Activated CD4-positive, alpha-beta T cell treated with anti-CD3 and anti-CD28 coated beads for 4 hours (primary cell): ENCODE data around the gene EIF4E1B.
A peak's percentile ranks its signal among the peaks of the same experiment; 100 is the strongest.
"Not testable (repeated sequence)": the region's sequence is repeated elsewhere in the genome, so short reads cannot be mapped to it uniquely, and the experiment has no call there.

Source experiments
- DNase-seq, 2 donors: peaks; one replicate each; pipeline ENCODE4 v3.0.0-alpha.2; 2020

Gene EIF4E1B, protein sequence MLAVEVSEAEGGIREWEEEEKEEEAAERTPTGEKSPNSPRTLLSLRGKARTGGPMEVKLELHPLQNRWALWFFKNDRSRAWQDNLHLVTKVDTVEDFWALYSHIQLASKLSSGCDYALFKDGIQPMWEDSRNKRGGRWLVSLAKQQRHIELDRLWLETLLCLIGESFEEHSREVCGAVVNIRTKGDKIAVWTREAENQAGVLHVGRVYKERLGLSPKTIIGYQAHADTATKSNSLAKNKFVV

DNA sequence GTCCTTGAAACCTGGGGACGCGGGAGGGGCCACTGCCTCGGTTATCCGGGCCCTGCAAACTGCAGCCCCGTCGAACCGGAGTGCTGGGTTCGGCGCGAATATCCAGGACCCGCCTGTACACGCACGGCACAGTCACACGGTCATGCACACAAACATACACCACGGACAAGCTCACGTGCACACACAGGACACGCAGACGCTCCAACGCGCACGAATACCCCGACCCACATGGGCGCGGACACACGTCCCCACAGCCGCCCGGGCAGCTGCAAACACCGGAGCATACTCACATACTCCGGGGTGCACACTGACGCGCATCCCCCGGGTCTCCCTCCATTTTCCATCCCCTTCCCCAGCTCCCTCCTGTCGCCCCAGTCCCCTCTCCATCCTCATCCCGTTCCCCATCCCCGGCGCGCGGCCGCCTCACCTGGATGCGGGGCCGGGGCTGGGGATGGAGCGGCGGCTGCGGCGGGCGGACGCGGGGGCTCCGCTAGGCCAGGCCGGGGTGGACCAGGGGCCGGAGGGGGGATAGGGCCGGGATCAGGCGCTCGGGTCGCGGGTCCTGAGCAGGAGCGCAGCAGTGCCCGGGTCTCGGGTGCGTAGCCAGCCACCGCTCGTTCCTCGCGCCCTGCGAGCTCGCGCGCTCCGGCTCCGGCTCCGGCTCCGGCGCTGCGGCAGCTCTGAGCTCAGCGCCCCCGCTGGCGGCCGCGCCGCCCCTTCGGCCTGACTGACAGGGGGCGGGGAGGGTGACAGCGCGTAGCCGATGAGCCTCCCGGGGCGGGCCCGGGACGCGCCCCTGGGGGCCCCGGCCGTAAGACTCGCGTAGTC is at the start of gene EIF4E1B, which contains the start of gene SNCB:
Gene EIF4E1B, plus strand, starts transcription at position 823 of the 828 bp plus-strand sequence. CDS start 12,113 bp downstream, outside the sequence.
Gene SNCB, minus strand, starts transcription at position 682 of the 828 bp plus-strand sequence. CDS start 880 bp downstream, outside the sequence.
- peak in 1 of 2 donors; percentile 28 for DNase-seq

DNA sequence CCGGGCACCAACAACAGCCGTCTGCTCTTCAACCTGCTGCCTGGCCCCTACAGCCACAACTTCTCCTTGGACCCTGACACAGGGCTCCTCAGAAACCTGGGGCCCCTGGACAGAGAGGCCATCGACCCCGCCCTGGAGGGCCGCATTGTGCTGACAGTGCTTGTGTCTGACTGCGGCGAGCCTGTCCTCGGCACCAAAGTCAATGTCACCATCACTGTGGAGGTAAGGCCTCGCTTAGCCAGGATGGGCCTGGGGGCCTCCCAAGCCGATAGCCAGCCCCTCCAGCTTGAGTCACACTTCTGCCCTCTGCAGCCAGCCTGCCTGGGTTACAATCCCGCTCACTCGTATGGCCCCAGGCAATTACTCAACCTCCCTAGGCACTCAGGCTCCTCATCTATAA is 49.1 kb upstream of the EIF4E1B start:
- DNase-seq: no peak

DNA sequence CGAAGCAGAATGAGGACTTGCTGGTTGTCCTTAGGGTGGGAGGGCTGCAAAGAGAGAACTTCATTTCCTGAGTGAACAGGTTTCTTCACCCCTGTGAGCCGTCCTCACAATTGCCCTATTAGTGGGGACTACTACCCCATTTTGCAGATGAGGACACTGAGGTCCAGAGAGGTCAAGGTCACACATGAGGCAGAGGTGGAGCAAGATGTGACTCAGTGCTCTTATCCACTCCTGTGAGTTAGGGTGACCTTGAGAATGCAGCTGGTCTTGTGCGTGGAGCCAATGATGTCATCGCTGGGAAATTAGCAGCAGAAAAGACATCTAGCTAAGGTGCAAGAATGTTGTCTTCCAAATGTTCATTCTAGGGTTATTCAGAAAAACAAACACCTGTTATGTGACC is 47.4 kb upstream of the EIF4E1B start:
- no peak for DNase-seq

DNA sequence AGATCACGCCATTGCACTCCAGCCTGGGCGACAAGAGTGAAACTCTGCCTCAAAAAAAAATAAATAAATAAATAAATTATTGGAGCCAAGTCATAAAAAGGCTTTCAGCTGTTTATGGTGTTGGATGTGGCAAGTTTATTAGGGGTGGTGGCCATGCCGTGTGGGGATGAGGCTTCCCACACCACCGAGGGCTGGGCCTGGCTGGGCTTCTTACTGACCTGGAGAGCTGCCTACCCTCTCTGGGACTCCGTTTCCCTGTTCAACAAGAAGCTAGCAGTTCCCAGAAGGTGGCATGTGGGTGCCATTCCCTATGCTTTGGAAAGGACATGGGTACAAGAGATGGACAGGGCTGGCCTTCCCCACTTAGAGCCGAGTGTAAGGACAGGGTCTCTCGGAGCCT is 43.1 kb upstream of the EIF4E1B start:
- no peak for DNase-seq

DNA sequence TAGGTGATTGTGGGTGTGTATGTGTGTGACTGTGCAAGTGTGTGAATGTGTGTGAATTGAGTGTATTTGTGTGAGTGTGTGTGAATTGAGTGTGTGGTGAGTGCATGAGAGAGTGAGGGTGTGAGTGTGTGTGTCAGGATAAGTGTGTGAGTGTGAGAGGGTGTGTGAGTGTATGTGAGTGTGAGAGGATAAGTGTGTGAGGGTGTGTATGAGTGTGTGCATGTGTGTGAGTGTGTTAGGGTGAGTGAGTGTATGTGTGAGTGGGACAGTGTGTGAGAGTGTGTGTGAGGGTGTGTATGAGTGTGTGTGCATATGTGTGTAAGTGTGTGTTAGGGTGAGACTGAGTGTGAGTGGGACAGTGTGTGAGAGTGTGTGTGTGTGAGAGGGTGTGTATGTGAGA is 42.2 kb upstream of the EIF4E1B start:
- no peak for DNase-seq

DNA sequence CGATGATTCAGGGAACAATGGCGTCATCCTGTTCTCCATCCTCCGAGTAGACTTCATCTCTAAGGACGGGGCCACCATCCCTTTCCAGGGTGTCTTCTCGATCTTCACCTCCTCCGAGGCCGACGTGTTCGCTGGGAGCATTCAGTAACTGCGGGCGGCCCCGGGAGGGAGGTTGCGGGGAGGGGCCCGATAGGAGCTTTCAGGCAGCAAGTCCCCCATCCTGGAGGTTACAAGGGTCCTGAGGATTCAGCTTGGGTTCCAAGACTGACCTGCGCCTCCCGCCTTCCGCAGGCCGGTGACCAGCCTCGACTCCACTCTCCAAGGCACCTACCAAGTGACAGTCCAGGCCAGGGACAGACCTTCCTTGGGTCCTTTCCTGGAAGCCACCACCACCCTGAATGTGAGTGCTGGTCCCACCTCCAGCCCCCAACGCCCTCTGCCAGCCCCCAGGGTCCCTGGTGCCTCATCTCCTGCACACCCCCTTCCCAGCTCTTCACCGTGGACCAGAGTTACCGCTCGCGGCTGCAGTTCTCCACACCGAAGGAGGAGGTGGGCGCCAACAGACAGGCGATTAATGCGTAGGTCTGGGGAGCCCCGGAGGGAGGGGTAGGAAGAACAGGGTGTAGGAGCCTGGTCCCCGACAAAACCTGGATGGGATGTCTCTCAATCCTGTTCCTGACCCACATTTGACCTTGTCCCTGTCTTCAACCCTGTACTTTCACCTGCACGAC is 41.3 kb upstream of the EIF4E1B start:
- DNase-seq: no peak

DNA sequence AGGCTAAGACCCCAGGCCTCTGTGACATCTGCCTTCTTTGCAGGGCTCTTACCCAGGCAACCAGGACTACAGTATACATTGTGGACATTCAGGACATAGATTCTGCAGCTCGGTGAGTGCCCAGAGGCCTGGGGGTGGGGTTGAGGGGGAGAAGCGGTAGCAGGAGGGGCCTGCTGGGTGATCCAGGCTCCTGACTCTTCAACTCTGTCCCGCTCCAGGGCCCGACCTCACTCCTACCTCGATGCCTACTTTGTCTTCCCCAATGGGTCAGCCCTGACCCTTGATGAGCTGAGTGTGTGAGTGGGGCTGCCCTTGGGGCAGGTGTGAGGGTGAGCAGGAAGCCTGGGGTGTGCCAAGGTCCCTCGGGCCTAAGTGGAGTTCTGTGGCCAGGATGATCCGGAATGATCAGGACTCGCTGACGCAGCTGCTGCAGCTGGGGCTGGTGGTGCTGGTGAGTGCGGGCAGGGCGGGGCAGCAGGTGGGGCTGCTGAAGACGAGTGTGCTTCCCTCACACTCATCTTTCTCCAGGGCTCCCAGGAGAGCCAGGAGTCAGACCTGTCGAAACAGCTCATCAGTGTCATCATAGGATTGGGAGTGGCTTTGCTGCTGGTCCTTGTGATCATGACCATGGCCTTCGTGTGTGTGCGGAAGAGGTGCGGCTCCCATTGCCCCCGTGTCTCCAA is 40.3 kb upstream of the EIF4E1B start:
- DNase-seq: no peak

DNA sequence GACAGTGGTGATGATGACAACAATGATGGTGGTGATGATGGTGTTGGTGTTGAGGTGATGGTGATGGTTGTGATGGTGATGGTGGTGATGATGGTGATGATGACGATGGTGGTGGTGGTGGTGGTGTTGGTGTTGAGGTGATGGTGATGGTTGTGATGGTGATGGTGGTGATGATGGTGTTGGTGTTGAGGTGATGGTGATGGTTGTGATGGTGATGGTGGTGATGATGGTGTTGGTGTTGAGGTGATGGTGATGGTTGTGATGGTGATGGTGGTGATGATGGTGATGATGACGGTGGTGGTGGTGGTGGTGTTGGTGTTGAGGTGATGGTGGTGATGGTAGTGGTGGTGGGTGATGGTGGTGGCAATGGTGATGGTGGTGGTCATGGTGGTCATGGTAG is 38.8 kb upstream of the EIF4E1B start:
- DNase-seq: not testable (repeated sequence)

DNA sequence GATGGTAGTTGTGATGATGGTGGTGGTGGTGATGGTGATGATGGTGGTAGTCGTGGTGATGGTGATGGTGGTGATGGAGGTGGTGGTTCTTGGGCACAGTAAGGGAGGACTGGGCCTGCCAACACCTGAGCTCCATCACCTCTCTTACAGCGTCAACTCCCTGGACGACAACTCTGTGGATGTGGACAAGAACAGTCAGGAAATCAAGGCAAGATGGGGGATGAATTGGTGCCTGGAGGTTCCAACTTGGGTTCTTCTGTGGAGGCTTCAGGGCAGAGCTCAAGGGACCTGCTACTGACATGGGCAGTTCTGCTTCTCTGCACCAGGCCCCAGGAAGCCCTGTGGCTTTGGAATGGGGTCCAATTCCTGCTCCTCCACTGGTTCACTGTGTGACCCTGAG is 37.9 kb upstream of the EIF4E1B start:
- no peak for DNase-seq

DNA sequence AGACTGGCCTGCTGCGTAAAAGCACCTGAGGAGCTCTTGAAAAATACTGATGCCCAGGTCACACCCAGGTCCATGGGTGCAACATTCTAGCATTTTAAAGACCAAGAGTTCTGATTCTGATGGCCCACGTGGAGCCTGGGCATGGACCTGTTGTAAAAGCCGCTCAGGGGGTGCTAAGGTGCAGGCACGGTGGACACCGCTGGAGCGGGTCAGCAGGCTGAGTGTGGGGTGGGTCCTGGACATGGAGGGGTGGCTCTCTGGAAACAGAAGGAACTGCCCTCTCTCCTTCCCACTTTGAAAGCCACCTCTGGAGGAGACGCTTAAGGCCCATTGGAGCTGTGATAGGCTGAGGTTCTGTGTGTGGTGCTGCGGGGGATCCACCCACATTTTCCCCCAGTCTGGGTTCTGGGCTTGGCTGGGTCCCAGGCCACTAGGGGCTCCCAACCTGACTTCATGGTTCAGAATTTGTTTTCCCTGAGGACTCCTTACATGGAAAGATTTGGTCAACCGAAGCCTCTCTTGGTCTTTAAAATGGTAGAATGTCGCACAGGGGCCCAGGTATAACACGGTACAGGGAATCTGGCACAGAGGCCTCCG is 37.1 kb upstream of the EIF4E1B start:
- DNase-seq: no peak

DNA sequence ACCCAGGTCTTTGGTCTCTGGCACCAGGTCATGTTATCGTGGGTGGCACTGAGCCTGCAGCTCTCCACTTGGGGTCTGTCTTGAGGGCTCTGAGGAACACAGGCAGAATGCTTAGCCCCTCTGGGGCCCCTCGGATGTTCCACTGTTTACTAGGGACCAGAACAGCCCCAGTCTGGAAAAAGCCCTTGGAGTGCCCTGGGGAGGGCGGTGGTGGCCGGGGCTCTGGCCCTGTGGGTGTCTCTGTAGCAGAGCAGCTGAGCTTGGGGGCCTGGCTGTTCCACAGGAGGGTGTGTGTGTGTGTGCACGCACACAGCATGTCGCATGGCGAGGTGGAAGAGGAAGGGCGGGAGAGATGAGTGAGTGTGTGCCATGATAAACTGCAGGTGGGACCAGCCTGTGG is 35.9 kb upstream of the EIF4E1B start:
- no peak for DNase-seq

DNA sequence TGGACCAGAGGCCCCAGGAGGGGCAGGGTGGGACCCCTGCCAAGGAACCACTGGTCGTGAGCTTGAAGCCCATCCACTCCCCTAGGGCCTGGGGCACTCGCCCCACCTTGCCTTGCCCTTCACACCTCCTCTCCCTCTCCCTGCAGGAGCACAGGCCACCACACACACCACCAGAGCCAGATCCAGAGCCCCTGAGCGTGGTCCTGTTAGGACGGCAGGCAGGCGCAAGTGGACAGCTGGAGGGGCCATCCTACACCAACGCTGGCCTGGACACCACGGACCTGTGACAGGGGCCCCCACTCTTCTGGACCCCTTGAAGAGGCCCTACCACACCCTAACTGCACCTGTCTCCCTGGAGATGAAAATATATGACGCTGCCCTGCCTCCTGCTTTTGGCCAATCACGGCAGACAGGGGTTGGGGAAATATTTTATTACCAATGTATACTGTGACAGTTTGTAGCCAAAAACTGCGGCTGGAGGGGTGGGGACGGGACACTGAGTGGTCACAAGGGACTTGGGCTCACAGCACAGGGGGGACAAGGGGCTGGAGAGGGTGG is 35.0 kb upstream of the EIF4E1B start:
- no peak for DNase-seq

DNA sequence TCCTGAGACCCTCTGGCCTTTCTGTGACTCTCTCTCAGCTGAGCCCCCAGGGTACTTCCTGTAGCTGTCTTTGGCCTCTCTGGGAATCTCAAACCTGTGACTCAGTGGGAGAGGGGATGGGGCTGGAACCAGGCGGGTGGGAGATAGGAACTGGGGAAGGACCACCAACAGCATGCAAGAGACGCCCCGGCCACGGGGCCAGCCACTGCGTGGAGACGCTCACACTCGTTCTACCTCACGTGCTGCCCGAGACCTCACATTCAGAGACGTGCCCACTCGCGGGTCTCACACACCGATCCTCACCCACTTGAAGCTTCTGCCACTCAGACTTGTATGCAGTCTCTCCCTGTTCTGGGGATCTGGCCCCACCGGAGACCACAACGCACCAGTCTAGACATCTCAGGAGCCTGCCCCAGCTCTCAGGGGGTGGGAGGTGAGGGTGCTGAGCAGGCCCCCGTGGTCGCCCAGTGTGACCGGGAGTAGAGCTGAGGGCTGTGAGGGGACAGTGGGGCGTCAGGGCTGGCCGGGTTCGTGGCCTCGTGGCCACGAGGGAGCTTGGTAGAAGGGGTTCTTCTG is 34.3 kb upstream of the EIF4E1B start:
- no peak for DNase-seq

DNA sequence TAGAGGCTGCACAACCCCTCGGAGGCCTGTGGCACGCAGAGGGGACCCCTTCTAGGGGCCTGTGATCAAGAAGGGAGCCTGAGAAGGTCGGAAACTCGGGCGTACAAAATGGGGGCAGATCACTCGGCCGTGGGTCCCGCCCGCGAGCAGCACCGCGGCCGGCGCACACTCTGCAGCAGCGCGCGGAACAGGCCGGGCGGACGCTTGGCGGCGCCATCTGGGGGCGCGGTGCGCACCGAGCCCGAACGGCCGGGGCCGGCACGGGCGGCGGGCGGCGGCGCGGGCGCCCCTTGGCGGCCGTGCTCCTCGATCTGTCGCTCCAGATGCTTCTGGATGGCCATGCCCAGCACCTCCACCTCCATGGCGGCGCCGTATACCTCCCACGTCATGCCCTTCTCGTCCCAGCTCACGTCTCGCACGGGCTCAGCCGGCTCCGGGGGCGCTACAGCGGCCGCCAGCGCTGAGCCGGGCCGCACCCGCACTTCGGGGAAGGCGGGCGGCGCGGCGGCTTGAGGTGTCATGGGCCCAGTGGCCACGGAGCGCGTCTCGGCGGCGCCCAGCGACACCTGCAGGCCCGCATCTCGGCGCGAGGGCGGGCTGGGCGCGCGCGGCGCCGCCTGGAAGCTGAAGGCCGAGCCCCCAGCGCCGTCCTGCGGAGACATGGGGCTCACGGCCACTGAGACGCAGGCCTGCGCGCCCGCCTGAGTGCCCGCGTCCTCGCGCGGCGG is 33.6 kb upstream of the EIF4E1B start:
- DNase-seq: peak; percentile 71 to 74

DNA sequence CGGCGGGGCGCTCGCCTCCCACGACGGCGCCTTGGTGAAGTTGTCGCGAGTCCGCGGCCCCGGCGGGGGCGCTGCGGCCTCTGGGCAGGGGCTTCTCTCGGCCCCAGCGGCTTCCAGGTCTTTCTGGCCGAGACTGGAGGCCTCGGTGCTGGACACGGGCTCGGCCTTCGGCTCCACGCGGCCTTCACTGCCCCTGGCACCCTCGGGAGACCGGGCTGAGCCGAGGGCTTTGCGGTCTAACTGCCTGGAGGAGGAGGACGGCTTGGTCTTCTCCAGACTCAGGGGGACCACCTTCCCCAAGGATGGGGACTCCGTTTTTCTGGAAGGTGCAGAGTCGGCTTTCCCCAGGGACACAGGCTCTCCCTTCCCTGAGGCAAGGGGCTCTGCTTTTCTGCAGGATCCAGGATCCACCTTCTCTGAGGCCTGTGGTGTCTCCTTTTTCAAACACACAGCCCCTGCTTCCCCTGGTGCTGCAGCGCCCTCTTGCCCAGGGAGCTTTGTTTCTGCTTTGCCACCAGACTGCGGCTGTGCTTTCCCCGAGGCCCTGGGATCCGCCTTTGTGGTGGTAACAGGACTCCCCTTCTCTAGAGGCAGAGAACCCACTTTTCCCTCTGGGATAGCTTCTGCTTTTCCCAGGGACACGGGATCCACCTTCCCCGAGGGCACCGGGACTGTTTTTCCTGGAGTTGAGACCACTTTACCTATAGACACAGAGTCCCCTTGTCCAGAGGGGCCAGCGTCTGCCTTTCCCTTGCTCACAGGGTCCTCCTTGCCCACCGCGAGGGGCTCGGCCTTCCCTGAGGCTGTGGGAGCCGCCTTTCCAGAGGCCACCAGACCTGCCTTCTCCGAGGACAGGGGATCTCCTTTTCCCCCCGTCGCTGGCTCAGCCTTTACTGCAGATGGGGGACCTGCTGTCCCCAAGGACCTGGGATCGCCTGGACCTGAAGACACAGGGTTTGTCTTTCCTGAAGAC is 32.8 kb upstream of the EIF4E1B start:
- DNase-seq: no peak

DNA sequence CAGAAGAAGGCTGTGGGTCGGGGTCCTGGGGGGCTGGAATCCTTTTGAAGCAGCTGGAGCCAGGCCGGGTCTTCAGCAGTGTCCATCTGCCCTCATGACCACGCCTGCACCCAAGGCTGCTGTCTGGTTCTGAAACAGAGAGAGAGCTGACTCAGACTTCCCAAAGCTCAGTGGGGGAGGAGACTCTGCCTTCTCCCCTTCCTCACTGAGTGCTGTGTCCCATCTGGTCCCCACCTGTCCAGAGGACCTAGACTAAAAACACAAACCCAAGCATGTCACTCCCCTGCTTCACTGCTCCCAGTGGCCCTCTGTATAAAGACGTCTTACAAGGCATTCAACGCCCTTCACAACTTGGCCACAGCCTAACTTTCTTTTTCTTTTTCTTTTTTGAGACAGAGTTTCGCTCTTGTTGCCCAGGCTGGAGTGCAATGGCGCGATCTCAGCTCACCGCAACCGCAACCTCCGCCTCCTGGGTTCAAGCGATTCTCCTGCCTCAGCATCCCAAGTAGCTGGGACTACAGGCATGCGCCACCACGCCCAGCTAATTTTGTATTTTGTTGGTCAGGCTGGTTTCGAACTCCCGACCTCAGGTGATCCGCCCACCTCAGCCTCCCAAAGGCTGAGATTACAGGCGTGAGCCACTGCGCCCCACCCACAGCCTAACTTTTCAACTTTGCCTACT is 30.6 kb upstream of the EIF4E1B start:
- DNase-seq: not testable (repeated sequence)

DNA sequence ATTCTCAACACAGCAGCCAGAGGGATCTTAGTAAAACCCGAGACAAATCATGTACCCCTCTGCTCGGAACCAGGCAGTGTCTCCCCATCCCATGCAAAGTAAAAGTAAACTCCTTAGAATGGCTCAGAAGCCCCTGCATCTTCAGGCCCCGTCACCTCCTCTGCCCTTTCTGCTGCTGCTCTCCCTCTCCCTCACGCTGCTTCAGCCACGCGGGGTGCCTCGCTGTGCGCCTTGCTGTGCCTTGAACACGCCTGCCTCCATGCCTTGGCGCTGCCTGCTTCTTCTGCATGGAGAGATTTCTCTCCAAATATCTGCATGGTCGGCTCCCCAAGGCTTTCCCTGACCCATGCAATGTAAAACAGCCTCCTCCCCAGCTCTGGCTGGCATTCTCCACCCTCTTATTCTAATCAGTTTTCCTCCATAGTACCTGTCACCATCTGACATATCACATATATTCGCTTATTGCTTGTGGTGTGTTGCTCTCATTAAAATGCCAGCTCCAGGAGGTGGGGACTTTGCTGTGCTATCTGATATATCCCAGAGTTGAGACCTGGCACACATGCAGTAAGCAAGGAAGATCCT is 28.5 kb upstream of the EIF4E1B start:
- no peak for DNase-seq

DNA sequence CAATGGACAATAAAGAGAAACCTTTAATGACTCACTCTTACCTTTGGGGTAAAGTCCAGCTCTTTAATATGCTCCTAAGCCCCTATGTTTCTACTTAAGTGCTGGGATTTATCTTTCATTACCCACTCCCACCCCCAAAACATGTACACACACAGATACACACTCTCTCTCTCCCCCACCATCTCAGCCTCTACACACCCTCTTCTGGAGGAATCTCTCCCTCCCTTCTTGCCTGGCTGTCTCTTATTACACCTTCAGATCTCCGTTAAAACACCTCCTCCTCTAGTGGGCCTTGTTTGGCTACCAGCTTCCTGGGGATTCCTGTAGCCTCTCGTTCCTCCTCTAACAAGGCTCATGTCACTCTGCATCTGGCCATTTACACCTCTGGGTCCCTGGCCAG is 27.4 kb upstream of the EIF4E1B start:
- no peak for DNase-seq

DNA sequence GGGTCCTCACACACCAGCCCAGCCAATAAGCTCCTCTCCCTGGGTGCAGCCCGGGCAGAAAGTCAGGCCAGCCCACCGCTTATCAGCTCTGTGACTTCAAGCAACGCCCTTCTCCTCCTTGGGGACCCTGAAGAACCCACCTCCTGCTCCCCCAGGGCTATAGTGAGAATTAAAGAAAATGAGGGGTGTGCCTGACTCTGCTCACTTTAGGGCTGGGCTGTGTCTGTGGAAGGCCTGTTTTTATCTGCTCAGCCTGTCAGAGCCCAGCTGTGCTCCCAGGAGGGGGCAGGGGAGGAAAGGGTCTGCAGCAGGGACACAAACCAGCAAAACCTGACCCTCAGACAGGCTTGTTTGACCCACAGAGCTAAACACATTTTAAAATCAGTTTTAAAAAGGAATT is 24.4 kb upstream of the EIF4E1B start:
- DNase-seq: no peak
